HG03469 (cell line): Measurements from ENCODE around the gene ZCCHC13.
"Not testable (repeated sequence)": the region's sequence is repeated elsewhere in the genome, so short reads cannot be mapped to it uniquely, and the experiment has no call there.

Source experiments
- ATAC-seq: cut with Tn5 transposase; IDR thresholded peaks from one replicate; pipeline ENCODE4 v1.9.1; 2021; ENCODE audit warnings: mild to moderate bottlenecking, moderate library complexity, moderate number of reproducible peaks; ENCODE audit not compliant: unreplicated experiment

ZCCHC13 gene

DNA sequence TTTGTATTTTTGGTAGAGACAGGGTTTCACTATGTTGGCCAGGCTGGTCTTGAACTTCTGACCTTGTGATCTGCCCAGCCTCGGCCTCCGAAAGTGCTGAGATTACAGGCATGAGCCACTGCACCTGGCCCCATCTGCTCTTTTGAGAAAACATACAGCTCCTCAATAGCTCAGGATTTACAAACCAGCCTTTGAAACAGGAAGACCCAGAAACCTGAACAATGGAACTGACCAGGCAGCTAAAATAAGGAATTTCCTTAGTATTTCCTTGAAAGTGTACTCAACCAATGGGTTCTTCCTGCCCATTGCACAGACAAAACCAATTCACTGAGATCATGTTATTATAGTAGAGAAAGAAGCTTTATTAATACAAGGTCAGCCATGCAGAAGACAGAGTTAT, 15.3 kb downstream of the ZCCHC13 start:
- not testable (repeated sequence) for ATAC-seq

- ATAC-seq: no peak
These were observed 17.2 kb downstream of the ZCCHC13 start for GRCh38 chrX:74321191-74321590.

GRCh38 chrX:74324131-74324530, 20.2 kb downstream of the ZCCHC13 start:
- ATAC-seq: no peak

DNA sequence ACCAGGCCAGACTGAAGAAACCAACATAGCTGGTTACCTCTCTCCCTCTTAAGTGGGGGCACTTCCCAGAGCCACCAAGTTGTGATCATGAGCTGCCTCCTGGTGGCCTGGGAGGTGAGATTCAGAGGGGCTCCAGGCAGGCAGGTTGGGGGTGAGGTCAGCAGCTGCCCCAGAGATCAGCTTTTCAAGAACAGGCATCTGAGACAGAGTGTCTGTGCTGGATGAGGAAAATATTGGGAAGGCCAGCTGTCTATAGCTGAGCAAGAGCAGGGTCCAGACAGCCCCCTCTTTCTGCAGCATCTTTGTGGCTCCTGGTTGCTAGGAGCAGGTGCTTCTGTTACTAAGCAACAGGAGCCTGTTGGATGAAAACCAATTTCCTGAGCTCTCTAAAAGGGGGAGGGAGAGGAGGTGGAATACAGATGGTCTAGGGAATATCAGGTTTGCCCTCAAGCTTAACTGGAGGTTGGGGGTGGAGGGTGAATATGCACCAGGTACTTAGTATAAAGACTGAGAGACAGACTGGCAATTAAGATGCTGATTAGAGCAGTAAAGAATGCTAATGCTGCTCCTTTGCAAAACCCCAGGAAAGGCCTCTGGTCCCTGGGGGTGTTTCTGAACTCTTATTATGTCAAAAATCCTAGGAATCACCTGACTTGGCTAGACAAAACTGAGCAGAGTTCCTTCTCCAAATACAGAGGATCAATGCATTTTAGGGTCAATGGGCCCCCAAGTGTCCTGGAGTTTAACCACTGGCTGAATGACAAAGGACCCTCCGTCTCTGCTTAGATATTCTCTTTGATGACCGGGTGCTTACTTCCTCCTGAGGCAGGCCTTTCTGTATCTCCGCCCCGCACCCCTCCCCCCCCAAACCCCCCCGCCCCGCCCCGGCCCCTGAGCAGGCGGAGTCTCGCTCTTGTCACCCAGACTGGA, 21.4 kb downstream of the ZCCHC13 start:
- ATAC-seq: no peak

GRCh38 chrX:74338852-74339251, 34.9 kb downstream of the ZCCHC13 start:
- ATAC-seq: no peak

- no peak for ATAC-seq
These were observed 36.1 kb downstream of the ZCCHC13 start for GRCh38 chrX:74340051-74340450.

- ATAC-seq: not testable (repeated sequence)
These were observed 38.2 kb downstream of the ZCCHC13 start for GRCh38 chrX:74342211-74342610.

GRCh38 chrX:74343343-74344279, 39.6 kb downstream of the ZCCHC13 start:
- ATAC-seq: peak; percentile 67

GRCh38 chrX:74344280-74344622, 40.3 kb downstream of the ZCCHC13 start:
- ATAC-seq: peak; percentile 11

GRCh38 chrX:74346088-74346487, 42.1 kb downstream of the ZCCHC13 start:
- ATAC-seq: no peak

DNA sequence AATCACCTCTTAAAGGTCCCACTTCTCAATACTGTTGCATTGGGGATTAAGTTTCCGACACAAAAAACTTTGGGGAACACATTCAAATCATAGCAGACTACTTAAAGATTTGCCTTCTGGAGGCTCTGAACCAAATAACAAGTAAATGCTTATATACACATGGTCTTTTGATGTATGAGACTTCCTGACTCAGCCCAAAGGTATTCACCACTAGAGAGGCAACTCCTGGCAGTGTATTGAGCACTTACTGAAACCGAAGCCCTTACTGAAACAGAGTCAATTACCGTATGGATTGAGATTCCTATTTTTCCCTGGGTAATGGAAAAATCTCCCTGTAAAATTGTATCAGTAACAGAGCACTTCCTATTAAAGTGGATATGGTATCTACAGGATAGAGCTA, 45.4 kb downstream of the ZCCHC13 start:
- ATAC-seq: no peak

DNA sequence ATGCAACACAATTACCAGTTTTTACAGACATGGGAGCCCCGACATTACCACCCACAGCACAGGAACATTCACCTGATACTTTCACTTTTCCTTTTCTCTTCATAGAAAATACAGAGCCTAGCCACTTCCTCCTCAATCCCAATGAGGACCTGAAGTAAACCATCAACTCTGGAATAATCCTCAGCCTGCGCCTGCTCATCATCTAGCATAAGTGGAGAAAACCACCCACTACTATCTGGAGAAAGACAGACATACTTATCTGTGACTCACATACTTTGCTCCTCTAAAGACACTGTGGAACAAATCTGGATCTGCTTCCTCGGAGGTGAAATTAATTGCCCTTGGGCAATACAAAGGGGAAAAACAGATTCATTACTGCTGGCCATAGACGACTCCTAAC, 47.8 kb downstream of the ZCCHC13 start:
- ATAC-seq: no peak

DNA sequence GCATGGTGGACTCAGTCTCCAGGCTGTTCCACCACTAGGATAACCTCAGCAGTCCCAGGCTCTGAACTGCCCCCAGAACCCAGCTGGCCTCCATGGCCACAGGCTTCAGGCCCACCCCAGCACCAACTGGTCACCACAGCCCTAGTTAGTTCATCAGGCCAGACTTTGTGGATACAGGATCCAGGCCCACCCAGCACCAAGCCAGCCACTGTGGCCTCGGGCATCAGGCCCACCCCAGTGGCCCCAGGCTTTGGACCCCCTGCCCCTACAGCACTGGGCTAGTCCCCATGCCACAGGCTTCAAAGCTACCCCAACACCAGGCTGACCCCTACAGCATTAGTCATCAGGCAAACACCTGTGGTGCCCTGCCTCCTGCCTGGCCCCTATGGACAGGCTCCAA, 50.0 kb downstream of the ZCCHC13 start:
- no peak for ATAC-seq
